Activated effector memory CD4-positive, alpha-beta T cell treated with Interleukin-2 at 50 U/mL for 16 hours (primary cell): ENCODE measurements around the gene PLEKHH1.

Experiments used
- DNase-seq: peaks from one replicate; pipeline ENCODE4 v3.0.0-alpha.2; 2020

Gene PLEKHH1

DNA sequence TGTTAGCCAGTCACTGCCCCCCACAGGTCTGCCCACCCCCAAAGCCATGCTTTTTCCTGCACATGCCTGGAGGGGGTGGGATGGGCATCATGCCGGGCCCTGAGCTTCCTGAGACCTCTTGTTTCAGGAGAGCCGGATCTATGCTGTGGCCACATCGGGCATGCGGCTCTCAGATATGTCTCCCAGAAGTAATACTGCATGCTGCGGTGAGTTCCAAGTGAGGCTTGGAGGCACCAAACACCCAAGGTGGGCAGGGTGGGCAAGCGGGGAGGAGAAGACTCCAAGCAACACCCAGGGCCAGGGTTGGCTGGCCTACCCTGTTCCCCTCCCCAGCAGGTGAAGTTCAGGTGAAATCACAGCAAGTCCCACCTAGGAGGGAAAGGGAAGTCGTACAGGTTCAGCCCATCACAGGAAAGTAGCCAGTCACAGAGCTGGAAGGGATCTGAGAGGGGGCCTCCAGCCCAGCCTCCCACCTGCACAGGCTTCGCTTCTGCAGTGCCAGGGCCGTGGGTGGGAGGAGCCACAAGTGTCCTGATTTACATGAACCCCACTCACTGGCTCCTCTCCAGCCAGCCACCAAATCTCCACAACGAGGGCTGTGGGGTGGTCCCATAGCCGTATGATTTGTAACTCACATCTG lies 36.0 kb downstream of the PLEKHH1 start:
- no peak for DNase-seq

- DNase-seq, result no peak
These were observed 36.7 kb downstream of the PLEKHH1 start for GRCh38 chr14:67569651-67570290.

GRCh38 chr14:67570453-67570852 lies 37.4 kb downstream of the PLEKHH1 start:
- DNase-seq, result no peak

DNA sequence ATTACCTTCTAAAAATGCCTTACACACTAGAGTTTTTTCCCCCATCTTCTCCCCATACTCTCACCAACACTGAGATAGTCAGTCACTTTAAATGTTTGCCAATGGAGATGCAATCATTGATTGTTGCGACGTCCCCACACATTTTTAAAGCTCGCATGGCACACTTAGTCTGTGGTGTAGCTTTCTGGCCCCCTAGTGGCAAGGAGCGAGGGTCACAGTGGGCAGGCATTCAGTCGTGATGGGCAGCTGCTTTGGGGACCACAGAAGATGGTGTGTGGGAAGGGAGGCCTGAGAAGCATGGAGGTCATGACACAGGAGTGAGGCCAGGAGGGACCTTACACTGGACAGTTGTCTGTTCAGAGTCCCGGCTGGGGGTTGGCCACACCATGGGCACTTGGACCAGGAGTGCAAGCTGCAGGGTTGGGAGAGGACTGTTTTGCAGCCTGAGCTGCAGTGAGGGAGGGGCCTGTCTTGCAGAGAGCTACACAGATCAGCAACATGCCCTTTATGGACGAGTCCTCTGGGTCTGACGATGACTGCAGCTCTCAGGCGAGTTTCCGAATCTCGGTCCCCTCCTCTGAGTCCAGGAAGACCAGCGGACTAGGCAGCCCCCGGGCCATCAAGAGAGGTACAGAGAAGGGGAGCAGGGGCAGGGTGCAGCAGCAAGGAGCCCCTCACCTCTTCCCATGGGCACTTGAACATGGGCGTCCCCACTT lies 38.3 kb downstream of the PLEKHH1 start:
- DNase-seq, result peak; percentile 43

- no peak for DNase-seq
These were observed 38.9 kb downstream of the PLEKHH1 start for GRCh38 chr14:67571991-67572323.

- no peak for DNase-seq
These were observed 39.5 kb downstream of the PLEKHH1 start for GRCh38 chr14:67572608-67573007.

DNA sequence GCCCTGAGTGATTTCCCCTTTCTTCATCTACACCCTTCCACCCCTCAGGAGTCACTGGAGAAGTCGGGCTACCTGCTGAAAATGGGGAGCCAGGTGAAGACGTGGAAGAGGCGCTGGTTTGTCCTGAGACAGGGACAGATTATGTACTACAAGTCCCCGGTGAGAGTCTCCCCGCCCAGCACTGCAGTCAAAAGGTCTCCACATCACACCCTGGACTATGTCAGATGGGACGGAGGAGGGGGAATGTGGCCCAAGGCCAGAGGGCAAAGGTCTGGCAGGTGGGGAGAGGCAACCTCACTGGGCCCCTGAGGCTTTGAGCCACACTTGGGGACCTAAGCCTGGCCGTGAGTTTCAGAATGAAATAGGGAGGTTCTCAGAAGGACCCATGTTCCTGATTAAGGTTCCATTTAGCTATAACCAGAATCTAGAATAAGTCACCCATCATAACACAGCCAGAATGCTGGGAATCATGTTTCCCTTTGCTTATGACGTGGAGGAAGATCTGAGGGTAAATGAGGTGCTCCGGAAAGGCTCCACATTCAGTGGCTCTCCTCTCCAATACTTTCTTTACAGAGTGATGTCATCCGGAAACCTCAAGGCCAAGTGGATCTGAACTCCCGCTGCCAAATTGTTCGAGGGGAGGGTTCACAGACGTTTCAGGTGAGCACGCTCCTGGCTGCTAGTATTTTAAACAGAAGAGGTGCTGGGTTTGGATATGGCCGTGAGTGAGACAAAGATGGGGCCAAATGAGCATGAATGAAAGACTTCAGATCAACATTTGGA lies 40.3 kb downstream of the PLEKHH1 start:
- DNase-seq, result no peak

DNA sequence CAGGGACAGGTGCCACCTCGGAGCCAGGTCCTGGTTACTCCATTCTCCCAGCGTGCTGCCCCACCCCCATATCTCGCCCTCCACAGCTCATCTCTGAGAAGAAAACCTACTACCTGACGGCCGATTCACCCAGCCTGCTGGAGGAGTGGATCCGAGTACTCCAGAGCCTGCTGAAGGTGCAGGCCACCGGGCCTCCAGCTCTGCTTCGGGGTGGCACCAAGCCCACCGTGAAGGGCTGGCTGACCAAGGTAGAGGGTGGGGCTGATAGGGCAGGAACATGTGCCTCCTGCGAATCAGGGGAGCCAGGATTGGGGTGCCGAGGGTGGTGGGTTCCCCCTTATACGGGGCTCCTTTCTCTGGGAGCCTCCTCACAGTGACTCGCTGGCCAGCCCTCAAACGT lies 41.1 kb downstream of the PLEKHH1 start:
- DNase-seq, result no peak

DNA sequence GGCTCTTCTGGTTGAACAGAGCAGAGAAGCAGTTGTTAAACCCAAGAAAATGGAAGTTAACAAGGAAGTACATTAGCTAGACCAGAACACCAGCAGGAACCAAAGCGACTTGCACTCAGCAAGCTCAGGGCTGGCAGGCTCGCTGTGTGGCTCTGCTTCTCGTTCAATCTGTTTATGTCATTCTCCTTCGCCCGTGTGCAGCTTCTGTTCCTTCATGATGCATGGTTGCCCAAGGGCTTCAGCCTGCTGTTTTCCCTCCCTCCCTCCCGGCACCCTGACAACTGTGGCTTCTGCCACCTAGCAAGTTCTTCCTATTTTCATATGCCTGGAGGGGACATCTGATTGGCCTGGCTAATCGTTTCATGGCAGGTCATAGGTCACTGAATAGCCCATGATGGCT lies 41.7 kb downstream of the PLEKHH1 start:
- DNase-seq, result no peak

DNA sequence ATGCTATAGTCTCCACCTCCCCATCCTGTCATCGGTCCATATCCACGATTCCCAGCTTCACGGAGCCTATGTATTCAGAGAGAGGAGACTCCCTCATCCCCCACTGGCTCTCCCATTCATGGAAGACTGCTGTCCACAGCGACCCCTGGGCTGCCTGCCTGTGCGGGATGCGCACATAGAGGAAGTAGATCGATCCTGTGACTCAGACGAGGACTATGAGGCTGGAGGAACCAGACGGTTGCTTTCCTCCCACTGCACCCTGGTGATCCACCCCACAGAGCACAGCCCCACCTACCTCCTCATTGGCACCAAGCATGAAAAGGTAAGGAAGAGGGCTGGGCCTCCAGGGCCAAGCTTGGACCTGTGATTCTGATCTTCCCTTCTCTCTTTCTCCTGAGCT lies 42.6 kb downstream of the PLEKHH1 start:
- DNase-seq, result no peak

DNA sequence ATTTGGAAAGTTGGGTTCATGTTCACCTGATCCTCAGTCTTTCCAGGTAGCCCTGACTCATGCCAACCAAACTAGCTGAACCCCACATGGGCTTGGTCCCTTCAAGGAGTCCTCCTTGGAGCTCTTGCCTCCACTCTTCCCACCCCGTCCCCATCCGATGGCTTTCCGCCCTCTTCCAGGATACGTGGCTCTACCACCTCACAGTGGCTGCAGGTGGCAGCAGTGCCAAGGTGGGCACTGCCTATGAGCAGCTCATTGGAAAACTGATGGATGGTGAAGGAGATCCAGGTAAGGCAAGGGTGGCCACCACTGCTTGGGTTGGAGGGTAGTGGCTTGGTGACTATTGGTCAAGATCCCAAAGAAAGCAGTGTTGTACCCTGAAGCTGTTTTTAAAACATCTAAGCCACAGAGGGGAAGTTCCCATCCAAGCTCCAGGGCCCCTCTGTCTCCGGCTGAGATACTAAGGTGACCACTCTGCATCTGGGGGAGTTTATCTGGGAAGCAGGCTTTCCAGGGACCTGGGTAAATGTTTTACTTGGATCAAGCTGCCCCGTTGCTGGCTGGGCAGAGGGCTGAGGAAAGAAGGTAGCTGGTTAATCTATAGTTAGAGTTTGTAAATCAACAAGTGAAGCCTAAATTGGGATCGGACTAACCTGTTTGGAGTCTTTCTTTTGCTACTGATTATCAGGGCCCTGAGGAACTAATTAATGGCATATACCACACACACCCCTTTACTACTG lies 43.3 kb downstream of the PLEKHH1 start:
- DNase-seq, result no peak

DNA sequence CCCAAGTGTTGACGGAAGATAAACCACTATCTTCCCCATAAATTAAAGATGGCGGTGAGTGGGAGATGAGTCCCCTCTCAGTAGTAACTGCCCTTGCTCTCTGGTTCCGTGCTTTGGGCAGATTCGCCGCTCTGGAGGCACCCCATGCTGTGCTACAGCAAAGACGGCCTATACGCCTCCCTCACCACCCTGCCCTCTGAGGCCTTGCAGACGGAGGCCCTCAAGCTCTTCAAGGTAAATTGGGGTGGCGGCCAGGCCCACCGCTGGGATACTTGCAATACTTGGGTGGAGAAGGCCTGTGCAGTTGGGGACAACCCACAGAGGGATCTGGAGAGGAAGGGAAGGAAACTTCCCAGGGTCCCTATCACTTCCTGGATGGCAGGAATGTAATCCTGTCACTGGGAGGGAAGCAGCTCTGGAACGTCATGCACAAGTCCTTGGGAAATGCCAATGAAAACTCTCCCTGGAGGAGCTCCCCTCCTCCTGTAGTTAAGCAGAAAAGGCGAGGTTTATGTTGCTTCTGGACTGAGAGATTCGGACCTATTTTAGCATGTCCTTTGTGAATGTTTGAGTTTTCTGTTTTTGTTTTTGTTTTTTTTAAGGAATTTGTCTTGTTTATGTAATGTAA lies 44.2 kb downstream of the PLEKHH1 start:
- DNase-seq, result no peak

DNA sequence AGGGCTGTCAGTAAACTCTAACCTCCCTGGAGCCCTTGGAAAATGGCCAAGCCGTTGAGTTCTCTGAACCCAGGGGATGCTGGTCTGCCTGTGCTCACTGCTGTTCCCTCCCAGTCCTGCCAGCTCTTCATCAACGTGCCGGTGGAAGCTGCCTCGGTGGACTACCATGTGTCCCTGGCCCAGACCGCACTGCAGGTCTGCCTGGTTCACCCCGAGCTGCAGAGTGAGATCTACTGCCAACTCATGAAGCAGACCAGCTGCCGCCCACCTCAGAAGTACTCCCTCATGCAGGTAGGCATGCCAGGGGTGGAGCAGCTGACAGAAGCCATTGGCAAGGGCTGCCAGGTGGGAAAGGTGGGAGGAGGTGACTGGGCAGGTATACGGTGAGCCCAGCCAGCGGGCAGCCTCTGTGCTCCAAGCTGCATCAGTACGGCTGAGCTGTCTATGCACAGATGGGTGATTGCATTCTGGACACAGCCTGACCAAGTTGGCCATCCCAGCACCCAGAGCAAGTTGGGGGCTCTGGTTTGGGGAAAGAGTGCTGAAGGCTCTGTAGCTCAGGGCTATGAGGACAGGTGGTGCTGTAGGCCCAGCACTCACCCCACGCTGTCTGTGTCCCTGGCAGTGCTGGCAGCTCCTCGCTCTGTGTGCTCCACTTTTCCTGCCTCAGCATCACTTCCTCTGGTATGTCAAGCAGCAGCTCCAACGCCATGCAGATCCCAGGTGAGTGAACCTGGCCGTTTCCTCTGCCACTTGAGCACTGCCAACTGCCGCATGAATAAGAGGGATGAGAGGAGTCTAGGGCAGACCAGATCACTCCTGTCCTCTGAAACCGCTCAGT lies 45.0 kb downstream of the PLEKHH1 start:
- no peak for DNase-seq

GRCh38 chr14:67579040-67579439 lies 46.0 kb downstream of the PLEKHH1 start:
- DNase-seq, result no peak

- DNase-seq, result no peak
These were observed 46.5 kb downstream of the PLEKHH1 start for GRCh38 chr14:67579636-67580035.

GRCh38 chr14:67580336-67581171 lies 47.5 kb downstream of the PLEKHH1 start:
- no peak for DNase-seq

GRCh38 chr14:67581643-67582042 lies 48.6 kb downstream of the PLEKHH1 start:
- no peak for DNase-seq

GRCh38 chr14:67582061-67582460 lies 49.0 kb downstream of the PLEKHH1 start:
- DNase-seq, result no peak

DNA sequence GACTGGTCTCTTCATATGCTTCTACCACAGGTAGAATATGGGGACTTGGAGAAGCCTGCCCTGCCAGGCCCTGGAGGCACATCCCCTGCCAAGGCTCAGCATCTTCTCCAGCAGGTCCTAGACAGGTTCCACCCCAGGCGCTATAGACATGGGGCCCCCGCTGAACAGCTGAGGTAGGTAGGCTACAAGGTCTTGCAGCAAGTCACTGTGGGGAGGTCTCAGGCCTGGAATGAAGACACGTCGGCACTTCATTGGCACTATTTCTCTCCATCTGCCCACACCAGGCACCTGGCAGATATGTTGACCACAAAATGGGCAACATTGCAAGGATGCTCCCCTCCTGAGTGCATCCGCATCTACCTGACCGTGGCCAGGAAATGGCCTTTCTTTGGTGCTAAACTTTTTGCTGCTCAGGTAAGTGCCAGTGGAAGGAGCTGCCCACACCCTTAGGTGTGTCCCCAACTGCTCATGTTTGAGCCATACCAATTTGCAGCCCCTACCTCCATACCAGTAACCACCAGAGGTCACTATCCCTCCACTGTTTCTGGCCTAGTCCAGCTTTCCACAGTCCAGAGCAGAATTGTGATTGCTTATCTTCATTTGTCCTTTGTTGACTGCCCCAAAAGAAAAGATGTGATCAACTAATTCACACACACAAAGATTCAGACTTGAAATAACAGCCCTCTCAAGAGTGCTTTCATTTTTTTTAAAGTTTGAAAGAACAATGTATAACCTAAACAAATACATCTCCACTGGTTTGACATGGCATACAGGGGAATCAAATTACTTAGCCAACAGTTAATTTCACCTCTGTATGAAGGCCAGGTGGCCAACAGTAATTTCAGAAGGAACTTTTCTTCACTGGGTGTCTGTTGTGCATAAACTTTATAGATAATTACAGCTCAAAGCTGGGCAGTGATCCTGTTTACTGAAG lies 50.9 kb downstream of the PLEKHH1 start:
- no peak for DNase-seq
